Astrocyte (in vitro differentiated cells and primary cell): ENCODE measurements around the gene RCL1. TPM values are rescaled to one million over a fixed set of nuclear protein-coding genes. Genes with fewer than 3 reads are reported as not detected.
"Not testable (repeated sequence)": the region's sequence is repeated elsewhere in the genome, so short reads cannot be mapped to it uniquely, and the experiment has no call there.

ENCODE experiments used
- DNase-seq: peaks from one replicate; pipeline ENCODE4 v3.0.0-alpha.2; 2010; ENCODE audit warnings: low read depth
- FAIRE-seq: peaks from 2 replicates; lab custom pipeline; 2011; peaks lifted over from hg19 to GRCh38; lab: Jason Lieb, UNC
- H2AFZ ChIP-seq: 2 replicates; pipeline ENCODE4 v1.6.0; 2012; ENCODE audit warnings: low read depth, low read length, inconsistent platforms
- H3K27ac ChIP-seq: 2 replicates; pipeline ENCODE4 v1.5.1; 2011; ENCODE audit warnings: low read depth, low read length, inconsistent platforms
- H3K27me3 ChIP-seq: 2 replicates; pipeline ENCODE4 v1.6.0; 2011; ENCODE audit warnings: low read length, inconsistent platforms; ENCODE audit not compliant: insufficient read depth
- H3K36me3 ChIP-seq: 2 replicates; pipeline ENCODE4 v1.5.1; 2011; ENCODE audit warnings: low read length, inconsistent platforms; ENCODE audit not compliant: insufficient read depth
- H3K4me1 ChIP-seq: 2 replicates; pipeline ENCODE4 v1.5.1; 2011; ENCODE audit warnings: low read length, inconsistent platforms; ENCODE audit not compliant: insufficient read depth
- H3K4me2 ChIP-seq: 2 replicates; pipeline ENCODE4 v1.6.0; 2012; ENCODE audit warnings: low read length, inconsistent platforms
- H3K4me3 ChIP-seq: 2 replicates; pipeline ENCODE4 v1.5.1; 2011; ENCODE audit warnings: low read depth, mild to moderate bottlenecking, low read length, inconsistent platforms; ENCODE audit not compliant: insufficient read depth
- H3K79me2 ChIP-seq: 2 replicates; pipeline ENCODE4 v1.6.0; 2012; ENCODE audit warnings: mild to moderate bottlenecking, low read length, inconsistent platforms; ENCODE audit not compliant: insufficient read depth
- H3K9ac ChIP-seq: 2 replicates; pipeline ENCODE4 v1.6.0; 2012; ENCODE audit warnings: mild to moderate bottlenecking, low read length, inconsistent platforms
- H3K9me3 ChIP-seq: 2 replicates; pipeline ENCODE4 v1.5.1; 2012; ENCODE audit warnings: low read depth, mild to moderate bottlenecking, low read length, inconsistent platforms; ENCODE audit not compliant: insufficient read depth
- H4K20me1 ChIP-seq: 2 replicates; pipeline ENCODE4 v1.6.0; 2012; ENCODE audit warnings: low read length, inconsistent platforms; ENCODE audit not compliant: insufficient read depth
- H3K27ac Mint-ChIP-seq: one replicate; pipeline ENCODE4 v1.8.0; 2021; ENCODE audit warnings: mild to moderate bottlenecking, mixed read lengths; ENCODE audit not compliant: unreplicated experiment
- H3K27me3 Mint-ChIP-seq: one replicate; pipeline ENCODE4 v1.8.0; 2021; ENCODE audit warnings: low read depth, mixed read lengths; ENCODE audit not compliant: unreplicated experiment
- H3K36me3 Mint-ChIP-seq: one replicate; pipeline ENCODE4 v1.8.0; 2021; ENCODE audit warnings: low read depth, mixed read lengths; ENCODE audit not compliant: unreplicated experiment
- H3K4me1 Mint-ChIP-seq: one replicate; pipeline ENCODE4 v1.8.0; 2021; ENCODE audit warnings: low read depth, mixed read lengths; ENCODE audit not compliant: unreplicated experiment
- H3K4me3 Mint-ChIP-seq: one replicate; pipeline ENCODE4 v1.8.0; 2021; ENCODE audit warnings: mild to moderate bottlenecking, moderate library complexity, mixed read lengths; ENCODE audit not compliant: unreplicated experiment
- H3K9me3 Mint-ChIP-seq: one replicate; pipeline ENCODE4 v1.8.0; 2021; ENCODE audit warnings: mild to moderate bottlenecking, mixed read lengths; ENCODE audit not compliant: unreplicated experiment
- CTCF ChIP-seq: IDR thresholded peaks from 2 replicates; pipeline ENCODE4 v1.5.1; 2011; ENCODE audit warnings: low read depth, mild to moderate bottlenecking, inconsistent platforms, low read length, moderate library complexity; ENCODE audit not compliant: insufficient read depth
- EZH2 ChIP-seq: IDR thresholded peaks from 2 replicates; pipeline ENCODE4 v1.6.1; 2012; ENCODE audit warnings: mild to moderate bottlenecking, low read length, inconsistent platforms; ENCODE audit not compliant: insufficient read depth
- total RNA-seq: library from RNA; stranded (reverse); gene quantifications from 2 replicates; pipeline ENCODE4 v1.2.1, GENCODE V29; 2021

RCL1 gene
- total RNA-seq, 1 donor from 2014 or later: 22.3 TPM

- no peak overlapping the region for H3K4me2 ChIP-seq
- H2AFZ ChIP-seq: no peak overlapping the region
- no peaks in the 10 kb centered on the region for H3K79me2 ChIP-seq
- H3K27ac Mint-ChIP-seq: no peak overlapping the region
- no peak for FAIRE-seq
- no peaks in the 10 kb centered on the region for H3K9me3 ChIP-seq
- H3K27ac ChIP-seq: no peak overlapping the region
- H3K27me3 Mint-ChIP-seq: no peaks in the 10 kb centered on the region
- no peak overlapping the region for H3K4me3 Mint-ChIP-seq
- no peaks in the 10 kb centered on the region for H3K36me3 ChIP-seq
- DNase-seq: no peak
- H3K4me3 ChIP-seq: no peak overlapping the region
- no peaks in the 10 kb centered on the region for H3K27me3 ChIP-seq
- no peaks in the 10 kb centered on the region for H3K4me1 ChIP-seq
- H3K9ac ChIP-seq: no peak overlapping the region
- TF ChIP-seq CTCF: no peak
- H3K9me3 Mint-ChIP-seq: no peaks in the 10 kb centered on the region
- H3K4me1 Mint-ChIP-seq: peaks cover 4% of the 10 kb centered on the region
- H3K36me3 Mint-ChIP-seq: peaks cover 5% of the 10 kb centered on the region
- no peaks in the 10 kb centered on the region for H4K20me1 ChIP-seq
Observed at GRCh38 chr9:4780651-4781050, 12.1 kb upstream of the RCL1 start.

- TF ChIP-seq CTCF: no peak
- TF ChIP-seq EZH2: no peak
- no peaks in the 10 kb centered on the region for H3K79me2 ChIP-seq
- H3K4me2 ChIP-seq: no peak overlapping the region
- H2AFZ ChIP-seq: no peak overlapping the region
- Mint-ChIP-seq H3K9me3 (no peaks in the 10 kb centered on the region), H3K27ac (no peak overlapping the region), H3K4me1 (peaks cover 4% of the 10 kb centered on the region), H3K4me3 (no peak overlapping the region), H3K27me3 (no peaks in the 10 kb centered on the region), H3K36me3 (peaks cover 5% of the 10 kb centered on the region)
- H3K4me1 ChIP-seq: no peaks in the 10 kb centered on the region
- H4K20me1 ChIP-seq: no peaks in the 10 kb centered on the region
- H3K9me3 ChIP-seq: no peaks in the 10 kb centered on the region
- H3K27ac ChIP-seq: no peak overlapping the region
- H3K27me3 ChIP-seq: no peaks in the 10 kb centered on the region
- no peak overlapping the region for H3K4me3 ChIP-seq
- no peaks in the 10 kb centered on the region for H3K36me3 ChIP-seq
- no peak overlapping the region for H3K9ac ChIP-seq
- FAIRE-seq (no peak), DNase-seq (no peak)
Observed at GRCh38 chr9:4781408-4781807, 11.3 kb upstream of the RCL1 start.

- H3K27ac Mint-ChIP-seq, FAIRE-seq, H3K4me3 ChIP-seq, H3K4me3 Mint-ChIP-seq, H3K4me2 ChIP-seq, H3K4me1 Mint-ChIP-seq, H3K27me3 ChIP-seq, H3K36me3 Mint-ChIP-seq, H3K9me3 Mint-ChIP-seq, H3K27ac ChIP-seq, H3K36me3 ChIP-seq, H3K27me3 Mint-ChIP-seq, H4K20me1 ChIP-seq, H3K9me3 ChIP-seq, H3K79me2 ChIP-seq, H3K9ac ChIP-seq, H3K4me1 ChIP-seq, DNase-seq, H2AFZ ChIP-seq: not testable (repeated sequence)
Observed at GRCh38 chr9:4783191-4783590, 9.6 kb upstream of the RCL1 start.
